K562 (cell line): ENCODE results near the gene GOT1. TPM values are rescaled to one million over a fixed set of nuclear protein-coding genes. Genes with fewer than 3 reads are reported as not detected.

Experiments
- ATAC-seq: fragments of 200-7000 bp; cut with Tn5 transposase; 3 replicates; pipeline ENCODE4 v1.9.1; 2020; ENCODE audit warnings: moderate library complexity
- BruUV-seq: library from RNA; stranded (reverse); fragments of 400-500 nt; replicated peaks from 2 replicates; lab custom pipeline; 2021; lab: Mats Ljungman, UMichigan
- CTCF ChIA-PET: fragments of 300-600 bp; formaldehyde crosslinking; extraction: SDS; loops from one replicate; lab custom pipeline; 2021; ENCODE audit warnings: low intra/inter-chr PET ratio; lab: Yijun Ruan, JAX
- POLR2A ChIA-PET: fragments of 300-600, 350-650 bp; sonication (Branson Sonifier 250); formaldehyde crosslinking; extraction: SDS; loops from one replicate; lab custom pipeline; 2021; ENCODE audit warnings: antibody characterized with exemption, inconsistent platforms; lab: Yijun Ruan, JAX
- DNase-seq, 4 experiments: peaks; one replicate each; pipeline versions ENCODE4 v3.0.0 to v3.0.0-alpha.2; 2011 to 2018; ENCODE audit warnings: low spot score in 3 of 4, mixed read lengths in 3 of 4; ENCODE audit errors: extremely low read depth in 1 of 4
- FAIRE-seq: peaks from 2 replicates; lab custom pipeline; 2011; peaks lifted over from hg19 to GRCh38; lab: Jason Lieb, UNC
- H2AFZ ChIP-seq: 2 replicates; pipeline ENCODE4 v1.6.0; 2011; ENCODE audit warnings: low read depth, low read length, control low read depth, inconsistent platforms
- H3K27ac ChIP-seq: fragments of 200-600 bp; 3 replicates; pipeline ENCODE4 v1.8.0; 2011; ENCODE audit warnings: low read depth, mild to moderate bottlenecking, control low read depth, inconsistent platforms, low read length, moderate library complexity, mixed read lengths; ENCODE audit errors: extremely low read depth
- H3K27me3 ChIP-seq, 2 experiments: fragments of 300-600 bp in 1 of 2; 2 replicates in 1 of 2; 3 replicates in 1 of 2; pipeline versions ENCODE4 v1.6.0 to v1.8.0; 2011; ENCODE audit warnings: inconsistent platforms in 2 of 2, low read length in 2 of 2, mild to moderate bottlenecking in 1 of 2, mixed read lengths in 1 of 2, moderate library complexity in 1 of 2; ENCODE audit not compliant: control insufficient read depth in 2 of 2, insufficient read depth in 2 of 2
- H3K36me3 ChIP-seq: fragments of 300-600 bp; 3 replicates; pipeline ENCODE4 v1.8.0; 2011; ENCODE audit warnings: mild to moderate bottlenecking, low read length, inconsistent platforms; ENCODE audit not compliant: control insufficient read depth, insufficient read depth
- H3K4me1 ChIP-seq, 2 experiments: fragments of 200-600 bp in 1 of 2; replicated peaks in 1 of 2; 2 replicates in 1 of 2; 3 replicates in 1 of 2; pipeline versions ENCODE4 v1.5.1 to v1.8.0; 2011; ENCODE audit warnings: inconsistent platforms in 2 of 2, low read length in 2 of 2, mild to moderate bottlenecking in 1 of 2, mixed read lengths in 1 of 2, moderate library complexity in 1 of 2; ENCODE audit not compliant: control insufficient read depth in 2 of 2, insufficient read depth in 2 of 2
- H3K4me2 ChIP-seq: 2 replicates; pipeline ENCODE4 v1.6.1; 2011; ENCODE audit warnings: low read length, control low read depth, inconsistent platforms, mixed read lengths; ENCODE audit not compliant: insufficient read depth
- H3K4me3 ChIP-seq: fragments of 200-600 bp; sonication (generic), shearing (Covaris generic); 2 replicates; pipeline ENCODE4 v1.5.1; 2016; ENCODE audit warnings: control low read depth, inconsistent platforms
- H3K79me2 ChIP-seq: fragments of 200-600 bp; 3 replicates; pipeline ENCODE4 v1.8.0; 2011; ENCODE audit warnings: low read length, inconsistent platforms; ENCODE audit not compliant: control insufficient read depth, insufficient read depth
- H3K9ac ChIP-seq, 2 experiments: 2 replicates each; pipeline versions ENCODE4 v1.6.0 to v1.6.1; 2011; ENCODE audit warnings: low read depth in 2 of 2, low read length in 2 of 2, control low read depth in 1 of 2, inconsistent platforms in 1 of 2, mild to moderate bottlenecking in 1 of 2, mixed read lengths in 1 of 2; ENCODE audit not compliant: insufficient read depth in 1 of 2
- H3K9me1 ChIP-seq: one replicate; pipeline ENCODE4 v1.6.0; 2011; ENCODE audit warnings: inconsistent platforms, mild to moderate bottlenecking, low read length, moderate library complexity; ENCODE audit not compliant: control insufficient read depth, insufficient read depth
- H3K9me3 ChIP-seq: replicated peaks from 2 replicates; pipeline ENCODE4 v1.5.1; 2011; ENCODE audit warnings: low read depth, low read length, inconsistent platforms; ENCODE audit not compliant: control insufficient read depth, insufficient read depth
- H4K20me1 ChIP-seq: replicated peaks from 2 replicates; pipeline ENCODE4 v1.6.1; 2011; ENCODE audit warnings: low read length, inconsistent platforms, mixed read lengths; ENCODE audit not compliant: control insufficient read depth, insufficient read depth
- KLF10 ChIP-seq: fragments of 250-450 bp; sonication (Bioruptor Pico); IDR thresholded peaks from 2 replicates; pipeline ENCODE4 v1.6.1; 2021; ENCODE audit warnings: matching md5 sums
- whole genome bisulfite sequencing: fragments of 100-300 bp; shearing (Covaris generic); methylation state at CpG from one replicate; pipeline ENCODE4 v1.1.6; 2016; ENCODE audit warnings: low coverage, mixed read lengths; ENCODE audit not compliant: insufficient coverage; ENCODE audit errors: missing lambda C conversion rate; 5-methylcytosine and 5-hydroxymethylcytosine counted together
- in situ Hi-C: fragments of 300-500 bp; cut with MboI; formaldehyde crosslinking; loops from 4 replicates; pipeline ENCODE4 v1.15.0; 2018; ENCODE audit warnings: inconsistent platforms, mixed read lengths
- intact Hi-C: fragments of 100-400 bp; cut with micrococcal nuclease; formaldehyde crosslinking; loops from 2 replicates; pipeline ENCODE4 v1.14.2; 2022
- polyA plus RNA-seq, 8 experiments: library from polyadenylated mRNA; depleted of rRNA in 4 of 8; stranded (reverse) in 5 of 8; unstranded in 3 of 8; fragments of >200 nt; fragmentation: Nextera tagmentation in 2 of 8; fragmentation: Illumina TruSeq in 1 of 8; extraction: Ambion mirVana in 2 of 8; extraction: Trizol in 1 of 8; gene quantifications; 2 replicates each; pipeline versions ENCODE4 v1.2.1 to v1.2.3, GENCODE V29; 2011 to 2014; ENCODE audit warnings: inconsistent platforms in 1 of 8, missing spikeins in 1 of 8
- total RNA-seq, 7 experiments: library from RNA; depleted of rRNA in 6 of 7; stranded (reverse); fragments of >200 nt in 6 of 7; fragmentation: Illumina TruSeq in 2 of 7; extraction: Trizol in 2 of 7; gene quantifications; 2 replicates each; pipeline versions ENCODE4 v1.2.1 to v1.2.3, GENCODE V29; 2011 to 2021; ENCODE audit warnings: low replicate concordance in 1 of 7
- TF ChIP-seq, protein P1 (sequence below), 2 experiments: fragments of 450-650 bp; IDR thresholded peaks; 2 replicates each; pipeline ENCODE4 v1.6.1; 2018; ENCODE audit warnings: mild to moderate bottlenecking in 2 of 2, low read depth in 1 of 2; ENCODE audit not compliant: partially characterized antibody in 2 of 2

Gene GOT1
- total and polyA plus RNA-seq, 9 of the 15 experiments (the other 6 are each of a cell fraction or from before 2014, with no cell fraction given) = 55.7 to 166 (median 75.4) TPM

DNA sequence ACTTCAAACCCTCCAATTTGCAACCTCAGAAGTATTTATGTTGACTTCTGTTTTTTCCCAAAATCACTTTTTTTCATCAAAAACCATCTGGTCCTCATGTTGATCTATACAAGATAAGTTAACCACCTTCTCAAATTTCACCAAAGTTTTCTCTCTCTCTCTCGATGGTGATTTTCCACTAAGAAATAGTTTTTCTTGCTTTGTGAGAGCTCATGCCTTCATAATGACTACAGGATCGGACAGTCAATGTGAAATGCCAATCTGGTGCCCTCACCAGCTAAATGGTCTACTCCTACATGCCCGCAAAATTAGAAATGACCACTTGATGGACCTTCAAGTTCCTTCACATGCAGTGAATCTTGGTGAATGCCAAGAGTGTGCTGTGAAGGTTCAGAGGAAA lies 60.9 kb downstream of the GOT1 start:
- TF ChIP-seq KLF10 = no peak
- TF ChIP-seq, protein P1, sequence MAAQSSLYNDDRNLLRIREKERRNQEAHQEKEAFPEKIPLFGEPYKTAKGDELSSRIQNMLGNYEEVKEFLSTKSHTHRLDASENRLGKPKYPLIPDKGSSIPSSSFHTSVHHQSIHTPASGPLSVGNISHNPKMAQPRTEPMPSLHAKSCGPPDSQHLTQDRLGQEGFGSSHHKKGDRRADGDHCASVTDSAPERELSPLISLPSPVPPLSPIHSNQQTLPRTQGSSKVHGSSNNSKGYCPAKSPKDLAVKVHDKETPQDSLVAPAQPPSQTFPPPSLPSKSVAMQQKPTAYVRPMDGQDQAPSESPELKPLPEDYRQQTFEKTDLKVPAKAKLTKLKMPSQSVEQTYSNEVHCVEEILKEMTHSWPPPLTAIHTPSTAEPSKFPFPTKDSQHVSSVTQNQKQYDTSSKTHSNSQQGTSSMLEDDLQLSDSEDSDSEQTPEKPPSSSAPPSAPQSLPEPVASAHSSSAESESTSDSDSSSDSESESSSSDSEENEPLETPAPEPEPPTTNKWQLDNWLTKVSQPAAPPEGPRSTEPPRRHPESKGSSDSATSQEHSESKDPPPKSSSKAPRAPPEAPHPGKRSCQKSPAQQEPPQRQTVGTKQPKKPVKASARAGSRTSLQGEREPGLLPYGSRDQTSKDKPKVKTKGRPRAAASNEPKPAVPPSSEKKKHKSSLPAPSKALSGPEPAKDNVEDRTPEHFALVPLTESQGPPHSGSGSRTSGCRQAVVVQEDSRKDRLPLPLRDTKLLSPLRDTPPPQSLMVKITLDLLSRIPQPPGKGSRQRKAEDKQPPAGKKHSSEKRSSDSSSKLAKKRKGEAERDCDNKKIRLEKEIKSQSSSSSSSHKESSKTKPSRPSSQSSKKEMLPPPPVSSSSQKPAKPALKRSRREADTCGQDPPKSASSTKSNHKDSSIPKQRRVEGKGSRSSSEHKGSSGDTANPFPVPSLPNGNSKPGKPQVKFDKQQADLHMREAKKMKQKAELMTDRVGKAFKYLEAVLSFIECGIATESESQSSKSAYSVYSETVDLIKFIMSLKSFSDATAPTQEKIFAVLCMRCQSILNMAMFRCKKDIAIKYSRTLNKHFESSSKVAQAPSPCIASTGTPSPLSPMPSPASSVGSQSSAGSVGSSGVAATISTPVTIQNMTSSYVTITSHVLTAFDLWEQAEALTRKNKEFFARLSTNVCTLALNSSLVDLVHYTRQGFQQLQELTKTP (IDR thresholded peaks at IDR 0.05; ENCODE audit: low read depth in 1 of 2, partially characterized antibody in 2 of 2) = no peak
- POLR2A ChIA-PET = no interaction called here
- H3K9ac ChIP-seq = no peak overlapping the region
- no TSS peak for BruUV-seq
- H3K9me3 ChIP-seq = no peaks in the 10 kb centered on the region
- no peak overlapping the region for H3K4me3 ChIP-seq
- no peaks in the 10 kb centered on the region for H3K4me1 ChIP-seq
- H2AFZ ChIP-seq = no peak overlapping the region
- WGBS = 3% methylated on average over 3 of the region's 3 CpGs
- peaks cover 0 to 7% of the 10 kb centered on the region in 2 experiments; a peak in 1 of 5 replicates for H3K27me3 ChIP-seq
- no peaks in the 10 kb centered on the region for H3K36me3 ChIP-seq
- H3K27ac ChIP-seq = no peak overlapping the region
- H3K9me1 ChIP-seq = no peaks in the 10 kb centered on the region
- no peak overlapping the region for H3K4me2 ChIP-seq
- ATAC-seq (no peak), DNase-seq (no peak), FAIRE-seq (no peak)
- no peaks in the 10 kb centered on the region for H3K79me2 ChIP-seq
- in situ Hi-C loops = no loop called here
- no peaks in the 10 kb centered on the region for H4K20me1 ChIP-seq
- CTCF ChIA-PET = no interaction called here
- intact Hi-C loops = no loop called here
